Measurements from ENCODE around the gene TSR1.

The TSR1 gene

DNA sequence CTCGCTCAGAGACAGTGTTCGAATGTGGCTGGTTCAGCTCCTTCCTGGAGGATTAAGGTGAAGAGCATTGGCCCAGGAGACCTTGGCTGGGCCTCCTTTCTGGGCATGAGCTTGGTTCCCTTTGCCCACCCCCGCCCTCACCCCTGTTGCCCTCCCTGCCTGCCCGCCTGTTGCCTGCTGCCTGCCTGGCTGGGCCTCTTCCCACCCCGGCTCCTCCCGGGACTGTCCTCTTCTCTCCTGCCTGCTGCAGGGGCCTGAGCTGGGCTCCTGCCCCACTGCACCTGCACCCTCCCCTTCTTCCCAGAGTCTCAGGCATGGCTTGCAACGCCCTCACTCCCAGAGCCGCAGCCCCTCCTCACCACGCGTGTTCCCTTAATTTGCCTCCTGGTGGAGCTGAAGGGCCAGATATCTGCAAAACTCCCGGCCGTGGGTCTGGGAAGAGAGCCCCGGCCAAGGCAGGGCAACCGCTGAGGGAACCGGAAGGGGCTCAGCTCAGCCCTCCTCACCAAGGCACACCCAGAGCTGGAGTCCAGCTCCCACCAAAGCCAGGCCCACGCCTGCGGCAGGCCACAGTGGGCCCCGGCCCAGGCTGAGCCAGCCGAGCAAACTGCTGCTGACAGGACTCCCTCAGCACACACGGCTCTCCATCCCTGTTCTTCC is 33.4 kb upstream of the TSR1 start:
- no peak for TF ChIP-seq CTCF (IDR thresholded peaks at IDR 0.05; ENCODE audit: low read depth, low read length, missing control alignments)
- no peak overlapping the region for H3K4me3 ChIP-seq (replicated peaks; ENCODE audit: low read depth, low read length)
- no peak for DNase-seq (ENCODE audit: extremely low read depth, low read depth)

- no peak for TF ChIP-seq CTCF (IDR thresholded peaks at IDR 0.05; ENCODE audit: low read depth, low read length, missing control alignments)
- H3K4me3 ChIP-seq (replicated peaks; ENCODE audit: low read depth, low read length) = no peak overlapping the region
- no peak for DNase-seq (ENCODE audit: extremely low read depth, low read depth)
Measured at GRCh38 chr17:2369039-2369438, 32.8 kb upstream of the TSR1 start.

DNA sequence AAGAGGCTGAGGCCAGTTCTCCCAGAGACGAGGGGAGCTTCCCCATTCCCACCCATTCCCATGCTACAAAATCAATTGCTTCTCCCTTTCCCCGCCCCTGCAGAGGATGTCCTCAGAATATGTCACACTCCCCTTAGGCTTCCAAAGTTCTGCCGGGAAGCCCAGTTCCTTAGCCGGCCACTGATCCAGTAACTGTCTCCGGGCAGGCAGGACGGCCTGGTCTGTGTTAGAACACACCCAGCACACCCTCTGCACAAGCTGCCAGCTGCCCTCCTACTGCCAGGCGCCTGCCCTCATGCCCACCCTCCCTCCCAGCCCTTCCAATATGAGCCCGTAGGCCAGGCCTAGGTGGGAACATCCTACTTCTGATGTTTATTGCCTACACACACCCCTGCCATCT is 32.1 kb upstream of the TSR1 start:
- no peak for DNase-seq (ENCODE audit: extremely low read depth, low read depth)
- no peak overlapping the region for H3K4me3 ChIP-seq (replicated peaks; ENCODE audit: low read depth, low read length)
- no peak for TF ChIP-seq CTCF (IDR thresholded peaks at IDR 0.05; ENCODE audit: low read depth, low read length, missing control alignments)

- DNase-seq (ENCODE audit: extremely low read depth, low read depth) = no peak
- peak; percentile 25 for TF ChIP-seq CTCF (IDR thresholded peaks at IDR 0.05; ENCODE audit: low read depth, low read length, missing control alignments)
- H3K4me3 ChIP-seq (replicated peaks; ENCODE audit: low read depth, low read length) = no peak overlapping the region
Measured at GRCh38 chr17:2366747-2367494, 30.7 kb upstream of the TSR1 start.

GRCh38 chr17:2365132-2365531 is 28.9 kb upstream of the TSR1 start:
- TF ChIP-seq CTCF (IDR thresholded peaks at IDR 0.05; ENCODE audit: low read depth, low read length, missing control alignments) = no peak
- no peak for DNase-seq (ENCODE audit: extremely low read depth, low read depth)
- H3K4me3 ChIP-seq (replicated peaks; ENCODE audit: low read depth, low read length) = no peak overlapping the region

DNA sequence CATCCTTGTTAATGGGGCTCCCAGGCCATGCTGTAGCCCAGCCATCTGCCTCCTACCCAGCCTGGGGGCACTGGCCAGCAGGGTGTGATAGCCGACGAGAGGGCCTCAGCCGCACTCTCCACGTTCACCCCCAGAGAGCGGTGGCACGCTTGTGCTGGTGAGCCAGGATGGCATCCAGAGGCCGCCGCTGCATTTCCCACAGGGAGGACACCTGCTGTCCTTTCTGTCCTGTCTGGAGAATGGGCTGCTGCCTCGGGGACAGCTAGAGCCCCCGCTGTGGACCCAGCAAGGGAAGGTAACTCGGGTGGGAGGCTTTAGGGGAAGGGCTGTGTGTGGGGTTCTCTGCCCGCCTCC is 28.5 kb upstream of the TSR1 start:
- DNase-seq (ENCODE audit: extremely low read depth, low read depth) = no peak
- H3K4me3 ChIP-seq (replicated peaks; ENCODE audit: low read depth, low read length) = no peak overlapping the region
- TF ChIP-seq CTCF (IDR thresholded peaks at IDR 0.05; ENCODE audit: low read depth, low read length, missing control alignments) = no peak

Data from HFF-Myc (cell line).